Keratinocyte (primary cell): ENCODE results near the gene RBM42.
"Not testable (repeated sequence)": the region's sequence is repeated elsewhere in the genome, so short reads cannot be mapped to it uniquely, and the experiment has no call there.

ENCODE experiments used
- CTCF ChIP-seq, 3 experiments: IDR thresholded peaks in 1 of 3; conservative IDR thresholded peaks in 1 of 3; optimal IDR thresholded peaks in 1 of 3; 2 replicates in 2 of 3; 3 replicates in 1 of 3; pipeline versions ENCODE3 to v1.5.1; 2011; ENCODE audit warnings: low read length in 3 of 3, mild to moderate bottlenecking in 3 of 3, moderate library complexity in 2 of 3, control low read depth in 1 of 3, inconsistent platforms in 1 of 3; ENCODE audit not compliant: insufficient read depth in 2 of 3; ENCODE audit errors: extremely low read depth in 1 of 3
- EZH2 ChIP-seq: IDR thresholded peaks from one replicate; pipeline ENCODE4 v1.6.1; 2012; ENCODE audit warnings: inconsistent platforms, mild to moderate bottlenecking, low read length, moderate library complexity

- not testable (repeated sequence) for TF ChIP-seq CTCF (optimal IDR thresholded peaks at IDR 0.05 in 1 of 3, IDR thresholded peaks at IDR 0.05 in 1 of 3, conservative IDR thresholded peaks at IDR 0.05 in 1 of 3; ENCODE audit: extremely low read depth in 1 of 3, insufficient read depth in 2 of 3, low read length in 3 of 3); EZH2
These were observed 33.8 kb upstream of the RBM42 start for GRCh38 chr19:35595026-35595425.
